ENCODE data around the gene USP3.

USP3 gene

DNA sequence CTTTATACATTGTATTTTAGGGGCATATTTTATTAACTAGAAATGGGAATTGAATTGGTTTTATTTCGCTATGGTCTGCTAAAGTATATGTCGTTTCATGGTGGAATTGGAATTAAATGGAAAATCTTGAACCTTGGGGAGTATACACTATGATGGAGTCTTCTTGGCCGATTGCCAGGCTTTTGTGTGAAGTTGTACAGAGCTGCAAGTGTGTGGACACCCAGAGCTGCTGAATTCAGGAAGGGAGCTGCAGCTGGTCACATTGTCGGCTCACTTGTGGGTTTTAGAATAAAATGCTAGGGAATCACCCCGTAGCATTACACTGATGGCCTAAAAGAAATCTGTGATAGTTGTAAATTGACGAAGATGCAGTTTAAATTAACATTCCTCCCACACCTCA lies 35.1 kb downstream of the USP3 start (continued):
- no peak for TF ChIP-seq TSHZ2 (CRISPR knock-in tag; IDR thresholded peaks at IDR 0.05)

DNA sequence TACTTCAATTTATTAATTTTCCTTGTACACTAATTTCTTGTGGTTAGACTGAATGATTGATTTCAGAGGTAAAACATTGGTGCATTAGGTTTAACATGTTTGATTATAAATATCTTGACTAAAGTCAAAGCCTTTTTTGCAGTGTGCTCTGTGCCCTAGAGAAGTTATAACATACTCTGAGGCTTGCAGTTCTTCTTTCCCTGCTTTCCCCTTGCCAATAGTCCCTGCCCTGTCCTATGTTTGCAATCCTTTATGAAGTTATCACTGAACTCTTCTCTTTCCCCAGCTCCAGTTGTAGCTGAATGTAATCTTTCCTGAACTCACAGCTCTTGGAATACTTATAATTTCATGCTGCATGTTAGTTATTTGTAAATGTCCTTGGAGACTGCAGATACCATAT lies 35.6 kb downstream of the USP3 start:
- ATAC-seq, result no peak
- TF ChIP-seq ZFP3 (CRISPR knock-in tag; IDR thresholded peaks at IDR 0.05) (no peak), BACH2 (CRISPR knock-in tag; IDR thresholded peaks at IDR 0.05; ENCODE audit: borderline replicate concordance) (no peak), PPARA (CRISPR knock-in tag; IDR thresholded peaks at IDR 0.05; ENCODE audit: borderline replicate concordance) (no peak), ZC3H10 (CRISPR knock-in tag; IDR thresholded peaks at IDR 0.05) (no peak), ZNF565 (CRISPR knock-in tag; conservative IDR thresholded peaks at IDR 0.05; ENCODE audit: low read depth) (no peak), CSDC2 (CRISPR knock-in tag; IDR thresholded peaks at IDR 0.05) (no peak)
- TF ChIP-seq, protein P1, sequence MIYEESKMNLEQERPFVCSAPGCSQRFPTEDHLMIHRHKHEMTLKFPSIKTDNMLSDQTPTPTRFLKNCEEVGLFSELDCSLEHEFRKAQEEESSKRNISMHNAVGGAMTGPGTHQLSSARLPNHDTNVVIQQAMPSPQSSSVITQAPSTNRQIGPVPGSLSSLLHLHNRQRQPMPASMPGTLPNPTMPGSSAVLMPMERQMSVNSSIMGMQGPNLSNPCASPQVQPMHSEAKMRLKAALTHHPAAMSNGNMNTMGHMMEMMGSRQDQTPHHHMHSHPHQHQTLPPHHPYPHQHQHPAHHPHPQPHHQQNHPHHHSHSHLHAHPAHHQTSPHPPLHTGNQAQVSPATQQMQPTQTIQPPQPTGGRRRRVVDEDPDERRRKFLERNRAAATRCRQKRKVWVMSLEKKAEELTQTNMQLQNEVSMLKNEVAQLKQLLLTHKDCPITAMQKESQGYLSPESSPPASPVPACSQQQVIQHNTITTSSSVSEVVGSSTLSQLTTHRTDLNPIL (CRISPR knock-in tag; IDR thresholded peaks at IDR 0.05; ENCODE audit: low read depth), result no peak

DNA sequence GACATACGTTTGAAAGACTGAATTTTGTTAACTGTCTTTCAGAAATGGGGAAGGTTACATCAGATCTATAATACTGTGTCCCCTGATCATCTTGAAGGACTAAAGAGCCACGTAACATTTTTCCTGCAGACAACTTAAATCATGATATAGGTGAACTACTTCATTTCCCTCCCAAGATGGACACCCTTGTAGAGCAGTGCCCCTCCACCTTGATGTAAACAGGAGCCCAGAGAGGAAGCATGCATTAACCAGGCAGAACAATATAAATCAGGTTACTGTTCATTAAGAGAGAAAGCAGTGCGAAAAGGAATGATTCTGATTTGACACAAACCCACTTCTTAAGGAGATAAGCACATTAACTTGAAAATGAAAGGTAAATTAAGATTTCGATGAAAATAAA lies 36.1 kb downstream of the USP3 start:
- no peak for ATAC-seq
- no peak for TF ChIP-seq PPARA (CRISPR knock-in tag; IDR thresholded peaks at IDR 0.05; ENCODE audit: borderline replicate concordance)
- TF ChIP-seq ZFP30 (CRISPR knock-in tag; IDR thresholded peaks at IDR 0.05), result no peak
- no peak for TF ChIP-seq CSRNP3 (CRISPR knock-in tag; IDR thresholded peaks at IDR 0.05)
- no peak for TF ChIP-seq ZNF8 (CRISPR knock-in tag; IDR thresholded peaks at IDR 0.05)

DNA sequence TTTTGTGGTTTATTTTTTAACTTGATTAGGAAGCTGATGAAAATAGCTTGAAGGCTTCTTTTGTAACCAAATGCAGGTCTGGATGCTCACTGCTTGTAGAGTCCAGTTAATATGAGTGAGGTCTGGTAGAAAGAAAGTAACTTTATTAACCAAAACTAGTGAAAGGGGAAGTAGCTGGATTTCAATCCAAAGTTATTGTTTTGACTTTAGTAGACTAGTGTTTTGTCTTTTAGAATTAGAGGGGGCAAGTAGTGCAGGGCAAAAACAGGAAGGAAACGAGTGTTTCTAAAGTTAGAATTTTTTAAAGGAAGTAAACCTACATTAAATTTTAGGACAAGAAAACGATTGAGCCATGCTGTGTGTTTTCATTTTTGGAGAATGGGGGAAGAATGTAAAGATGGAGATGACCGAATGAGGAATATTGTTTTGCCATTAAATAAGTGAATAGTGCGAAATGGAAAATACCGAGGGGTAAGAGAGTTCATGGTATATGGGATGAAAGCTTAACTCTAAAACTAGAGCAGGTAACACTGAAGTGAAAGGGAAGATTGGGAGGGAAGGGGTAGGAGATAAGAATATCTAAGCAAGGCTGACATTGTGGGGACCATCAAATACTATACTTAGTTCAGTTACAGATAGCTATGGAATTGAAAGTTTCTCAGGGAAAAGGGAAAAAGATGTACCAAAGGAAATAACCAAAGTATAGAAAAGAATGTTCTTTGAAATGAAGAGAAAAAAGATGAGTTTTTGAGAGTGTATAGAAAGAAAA lies 40.0 kb downstream of the USP3 start:
- ATAC-seq, result no peak
- TF ChIP-seq, protein P1 (CRISPR knock-in tag; IDR thresholded peaks at IDR 0.05; ENCODE audit: low read depth), result no peak
- no peak for TF ChIP-seq SNAI2 (CRISPR knock-in tag; IDR thresholded peaks at IDR 0.05)
- TF ChIP-seq RARB (CRISPR knock-in tag; IDR thresholded peaks at IDR 0.05), result no peak
- no peak for TF ChIP-seq TSHZ2 (CRISPR knock-in tag; IDR thresholded peaks at IDR 0.05)
- TF ChIP-seq PATZ1 (CRISPR knock-in tag; IDR thresholded peaks at IDR 0.05; ENCODE audit: borderline replicate concordance), result no peak
- no peak for TF ChIP-seq ZFP30 (CRISPR knock-in tag; IDR thresholded peaks at IDR 0.05)
- TF ChIP-seq ZNF8 (CRISPR knock-in tag; IDR thresholded peaks at IDR 0.05), result no peak
- TF ChIP-seq CSDC2 (CRISPR knock-in tag; IDR thresholded peaks at IDR 0.05), result no peak
- TF ChIP-seq ISL1 (CRISPR knock-in tag; IDR thresholded peaks at IDR 0.05), result no peak
- TF ChIP-seq ARNTL (CRISPR knock-in tag; IDR thresholded peaks at IDR 0.05; ENCODE audit: borderline replicate concordance, low read depth), result no peak
- TF ChIP-seq ZFP3 (CRISPR knock-in tag; IDR thresholded peaks at IDR 0.05), result no peak
- TF ChIP-seq ZC3H10 (CRISPR knock-in tag; IDR thresholded peaks at IDR 0.05), result no peak

Data from SK-N-SH treated with all-trans-retinoic acid at 6 μM for 48 hours (cell line).